HT1080 (cell line): ENCODE results near the gene DDI2. TPM values are rescaled to one million over a fixed set of nuclear protein-coding genes. Genes with fewer than 3 reads are reported as not detected.
"Not testable (repeated sequence)": the region's sequence is repeated elsewhere in the genome, so short reads cannot be mapped to it uniquely, and the experiment has no call there.

Experiments used
- DNase-seq: peaks from one replicate; pipeline ENCODE4 v3.0.0-alpha.2; 2015; ENCODE audit warnings: low read depth
- total RNA-seq: library from RNA; depleted of rRNA; stranded (reverse); fragments of >200 nt; shearing (Covaris generic); gene quantifications from 2 replicates; pipeline ENCODE4 v1.2.3, GENCODE V29; 2014

The DDI2 gene
- total RNA-seq, 1 experiment from 2014 or later, result 13.8 TPM

DNA sequence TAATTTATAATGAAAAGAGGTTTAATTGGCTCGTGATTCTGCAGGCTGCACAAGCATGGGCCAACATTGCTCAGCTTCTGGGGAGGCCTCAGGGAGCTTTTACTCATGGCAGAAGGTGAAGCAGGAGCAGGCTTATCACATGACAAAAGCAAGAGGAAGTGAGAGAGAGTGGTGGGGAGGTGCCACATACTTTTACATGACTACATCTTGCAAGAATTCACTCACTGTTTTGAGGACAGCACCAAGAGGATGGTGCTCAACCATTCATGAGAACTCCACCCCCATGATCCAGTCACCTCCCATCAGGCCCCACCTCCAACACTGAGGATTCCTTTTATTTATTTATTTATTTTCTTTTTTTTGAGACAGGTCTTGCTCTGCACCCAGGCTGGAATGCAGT is 61.3 kb downstream of the DDI2 start:
- DNase-seq, result peak; percentile 92

GRCh38 chr1:15680131-15680530 is 62.9 kb downstream of the DDI2 start:
- peak; percentile 85 for DNase-seq

DNA sequence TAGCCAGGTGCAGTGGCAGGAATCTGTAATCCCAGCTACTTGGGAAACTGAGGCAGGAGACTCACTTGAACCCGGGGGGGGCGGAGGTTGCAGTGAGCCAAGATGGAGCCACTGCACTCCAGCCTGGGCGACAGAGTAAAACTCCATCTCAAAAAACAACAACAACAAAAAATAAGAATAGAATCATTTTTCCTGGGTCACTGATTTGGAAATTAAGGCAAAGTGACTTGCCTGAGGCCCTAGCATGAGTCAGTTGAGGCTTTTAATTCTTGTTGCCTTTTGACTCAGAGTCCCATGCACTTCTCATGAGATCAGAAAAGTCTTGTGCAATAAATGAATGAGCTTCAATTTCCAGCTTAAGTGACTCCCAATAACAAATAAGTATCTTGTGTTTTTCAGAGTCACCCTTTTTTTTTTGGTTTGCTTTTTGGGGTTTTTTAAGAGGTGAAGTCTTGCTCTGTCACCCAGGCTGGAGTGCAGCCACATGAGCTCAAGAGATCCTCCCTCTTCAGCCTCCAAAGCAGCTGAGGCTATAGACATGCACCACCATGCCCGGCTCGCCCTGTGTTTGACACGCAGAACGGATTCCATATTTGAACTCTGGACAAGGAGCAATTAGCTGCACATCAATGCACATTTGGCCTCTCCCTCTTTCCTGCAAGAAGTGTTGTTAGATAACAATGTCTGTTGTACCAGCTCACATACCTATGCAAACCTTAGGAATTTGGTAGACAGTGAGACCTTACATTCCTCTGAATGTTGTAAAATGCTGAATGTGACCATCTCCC is 63.5 kb downstream of the DDI2 start:
- peak; percentile 77 for DNase-seq

DNA sequence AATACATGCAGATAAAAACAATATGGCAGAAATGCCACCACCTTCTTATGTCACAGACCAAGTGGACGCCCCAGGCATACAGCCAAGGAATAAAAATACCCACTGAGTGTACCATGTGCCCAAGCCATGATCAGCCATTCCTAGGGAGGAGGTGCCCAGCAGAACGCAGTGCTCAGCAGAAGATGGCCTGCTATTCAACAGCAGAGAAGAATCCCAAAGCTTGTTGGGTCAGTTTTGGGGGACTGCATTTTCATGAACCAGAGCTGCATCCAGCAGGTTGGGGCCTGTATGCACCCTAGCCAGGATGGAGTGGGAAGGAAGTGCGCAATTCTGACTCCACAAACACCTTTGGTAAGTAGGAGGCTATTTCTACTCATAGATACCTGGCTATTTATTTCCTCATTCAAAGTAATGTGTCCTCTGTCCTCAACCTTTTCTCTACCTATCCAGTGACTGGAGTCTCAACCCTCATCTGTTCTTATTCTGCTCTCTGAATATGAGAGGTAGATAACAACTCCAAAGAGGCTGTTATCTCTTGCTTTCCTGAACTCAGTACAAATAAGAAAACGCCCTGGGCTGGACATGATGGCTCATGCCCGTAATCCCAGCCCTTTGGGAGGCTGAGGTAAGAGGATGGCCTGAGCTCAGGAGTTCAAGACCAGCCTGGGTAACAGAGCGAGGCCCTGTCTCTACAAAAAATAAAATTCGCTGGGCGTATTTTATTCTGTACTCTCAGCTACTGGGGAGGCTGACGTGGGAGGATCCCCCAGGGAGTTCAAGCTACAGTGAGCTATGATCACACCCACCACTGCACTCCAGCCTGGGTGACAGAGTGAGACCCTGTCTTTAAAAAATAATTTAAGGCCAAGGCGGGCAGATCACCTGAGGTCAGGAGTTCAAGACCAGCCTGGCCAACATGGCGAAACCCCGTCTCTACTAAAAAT is 64.4 kb downstream of the DDI2 start:
- no peak for DNase-seq

DNA sequence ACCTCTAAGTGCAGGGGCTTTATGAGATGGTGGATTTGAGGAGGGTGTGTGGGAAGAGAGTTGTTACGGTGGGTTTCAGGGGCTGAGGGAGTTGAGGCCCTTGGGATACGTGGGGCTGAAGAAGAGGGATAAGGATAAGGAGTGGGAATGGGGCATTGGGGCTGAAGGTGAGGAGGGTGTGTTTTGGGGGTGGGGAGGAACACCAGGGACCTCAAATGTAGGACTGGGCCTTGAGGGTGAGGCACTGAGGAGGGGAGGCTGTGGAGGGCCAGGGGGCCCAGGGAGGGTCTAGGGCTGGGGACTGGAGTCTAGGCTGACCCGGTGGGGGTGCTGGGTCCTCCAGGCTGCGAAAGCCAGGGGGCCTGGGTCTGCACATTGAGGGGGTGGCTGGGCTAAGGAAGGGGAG is 65.7 kb downstream of the DDI2 start:
- no peak for DNase-seq

DNA sequence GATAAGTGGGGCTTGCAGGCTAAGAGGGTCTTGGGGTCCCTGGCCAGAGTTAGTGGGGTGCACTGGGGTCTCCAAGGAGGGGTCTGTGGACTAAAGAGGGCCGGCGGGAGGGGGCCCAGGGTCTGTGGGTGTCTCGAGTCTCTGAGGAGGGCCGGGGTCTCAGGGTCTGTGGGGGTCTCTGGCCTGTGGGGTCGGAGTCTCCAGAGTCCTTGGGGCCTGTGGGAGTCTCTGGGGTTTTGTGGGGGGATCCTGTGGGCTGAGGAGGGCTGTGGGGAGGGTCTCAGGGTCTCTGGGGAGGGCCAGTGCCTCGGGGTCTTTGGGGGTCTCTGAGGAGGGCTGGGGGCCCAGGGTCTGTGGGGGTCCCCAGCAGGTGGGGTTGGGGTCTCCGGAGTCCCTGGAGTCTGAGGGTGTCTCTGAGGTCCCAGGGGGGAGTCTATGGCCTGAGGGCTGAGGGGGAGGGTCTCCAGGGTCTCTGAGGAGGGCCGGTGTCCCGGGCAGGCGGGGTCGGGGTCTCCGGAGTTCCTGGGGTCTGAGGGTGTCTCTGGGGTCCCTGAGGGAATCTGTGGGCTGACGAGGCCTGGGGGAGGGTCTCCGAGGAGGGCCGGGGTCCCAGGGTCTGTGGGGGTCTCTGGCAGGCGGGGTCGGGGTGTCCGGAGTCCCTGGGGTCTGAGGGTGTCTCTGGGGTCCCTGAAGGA is 66.2 kb downstream of the DDI2 start:
- DNase-seq, result no peak

DNA sequence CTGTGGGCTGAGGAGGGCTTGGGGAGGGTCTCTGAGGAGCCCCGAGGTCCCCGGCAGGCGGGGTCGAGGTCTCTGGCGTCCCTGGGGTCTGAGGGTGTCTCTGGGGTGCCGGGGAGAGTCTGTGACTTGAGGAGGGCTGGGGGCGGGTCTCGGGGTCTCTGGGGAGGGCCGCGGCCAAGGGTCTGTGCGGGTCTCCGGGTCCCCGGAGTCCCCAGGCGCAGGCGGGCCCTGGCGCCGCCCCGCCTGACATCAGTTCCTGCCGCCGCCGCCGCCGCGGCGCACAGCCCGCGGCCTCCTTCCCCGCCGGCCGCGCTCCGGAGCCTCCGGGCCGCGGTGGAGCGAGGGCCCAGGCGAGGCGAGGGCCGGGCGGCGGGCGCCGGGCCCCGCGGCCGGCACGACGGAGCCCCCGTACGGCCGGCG is 66.8 kb downstream of the DDI2 start, which contains the start of gene PLEKHM2:
TSS of gene PLEKHM2 (plus strand) at position 279 of the 420 bp plus-strand sequence. CDS start 239 bp downstream, outside the sequence.
- no peak for DNase-seq

DNA sequence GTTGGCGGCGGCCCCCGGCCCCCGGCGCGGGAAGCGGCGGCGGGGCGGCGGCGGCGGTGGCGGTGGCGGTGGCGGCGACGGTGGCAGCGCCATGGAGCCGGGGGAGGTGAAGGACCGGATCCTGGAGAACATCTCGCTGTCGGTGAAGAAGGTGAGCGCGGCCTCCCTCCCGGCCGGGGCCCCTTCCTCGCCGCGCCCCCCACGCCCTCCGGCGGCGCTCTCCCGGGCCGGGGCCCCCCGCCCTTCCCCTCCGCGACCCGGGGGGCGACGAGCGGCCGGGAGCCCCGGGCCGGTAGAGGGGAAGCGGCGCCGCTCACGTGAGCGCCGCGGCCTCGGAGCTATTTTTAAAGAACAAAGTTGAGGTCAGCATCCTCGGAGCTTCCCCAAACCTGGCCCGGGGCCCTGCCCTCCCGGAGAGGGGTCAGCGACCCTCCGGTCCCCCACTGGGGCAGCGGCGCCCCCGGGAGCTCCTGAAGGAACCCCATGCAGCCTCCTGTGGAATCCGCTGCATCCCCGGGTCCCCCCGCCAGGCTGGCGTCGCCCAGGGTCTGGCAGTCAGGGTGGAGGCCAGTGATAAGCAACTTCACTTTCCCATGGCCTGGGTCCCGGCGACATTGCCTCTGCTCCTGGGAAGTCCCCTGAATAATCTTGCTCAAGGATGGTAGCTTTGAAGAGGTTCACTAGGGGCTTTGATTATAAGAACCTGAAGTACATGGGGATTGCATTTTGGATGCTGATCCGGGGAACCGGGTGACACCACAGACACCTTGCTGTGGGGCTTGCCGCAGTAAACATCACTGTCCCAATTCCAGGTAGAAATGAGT is 67.4 kb downstream of the DDI2 start:
- DNase-seq, result peak; percentile 20

DNA sequence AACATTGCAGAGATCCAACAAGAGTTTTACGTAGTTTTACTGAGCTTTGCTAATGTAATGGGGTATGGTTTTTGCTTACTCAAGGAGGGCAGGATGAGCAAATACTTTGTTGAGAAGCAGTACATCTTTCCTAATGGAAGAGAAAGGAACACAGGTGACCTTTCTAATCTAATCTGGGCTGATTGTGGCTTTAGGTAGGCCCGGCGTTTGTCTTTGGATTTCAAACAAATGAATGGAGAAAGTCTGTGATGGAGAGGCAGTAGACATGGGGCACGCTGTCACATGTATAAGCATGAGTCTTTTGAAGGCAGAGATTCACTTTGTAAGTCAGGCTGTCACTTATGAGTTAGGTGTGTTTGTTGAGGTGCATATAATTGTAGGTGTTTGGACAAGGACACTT is 68.6 kb downstream of the DDI2 start:
- DNase-seq, result no peak

GRCh38 chr1:15687446-15687845 is 70.2 kb downstream of the DDI2 start:
- DNase-seq, result no peak

DNA sequence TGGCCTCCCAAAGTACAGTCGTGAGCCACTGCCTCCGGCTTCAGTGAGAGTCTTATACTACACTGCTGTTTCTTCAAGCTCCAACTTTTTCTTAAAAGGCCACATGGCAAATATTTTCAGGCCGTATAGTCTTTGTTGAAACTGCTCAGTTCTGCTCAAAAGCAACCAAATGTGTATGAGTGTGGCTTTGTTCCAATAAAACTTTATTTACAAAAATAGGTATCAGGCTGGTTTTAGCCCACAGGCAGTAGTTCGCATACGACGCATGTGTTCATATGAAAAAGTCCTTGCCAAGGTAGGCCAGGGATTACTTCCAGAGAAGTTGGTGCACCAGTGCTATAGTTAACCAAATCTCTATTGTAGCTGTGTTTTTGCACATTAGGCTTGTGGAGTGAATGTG is 73.1 kb downstream of the DDI2 start:
- no peak for DNase-seq

DNA sequence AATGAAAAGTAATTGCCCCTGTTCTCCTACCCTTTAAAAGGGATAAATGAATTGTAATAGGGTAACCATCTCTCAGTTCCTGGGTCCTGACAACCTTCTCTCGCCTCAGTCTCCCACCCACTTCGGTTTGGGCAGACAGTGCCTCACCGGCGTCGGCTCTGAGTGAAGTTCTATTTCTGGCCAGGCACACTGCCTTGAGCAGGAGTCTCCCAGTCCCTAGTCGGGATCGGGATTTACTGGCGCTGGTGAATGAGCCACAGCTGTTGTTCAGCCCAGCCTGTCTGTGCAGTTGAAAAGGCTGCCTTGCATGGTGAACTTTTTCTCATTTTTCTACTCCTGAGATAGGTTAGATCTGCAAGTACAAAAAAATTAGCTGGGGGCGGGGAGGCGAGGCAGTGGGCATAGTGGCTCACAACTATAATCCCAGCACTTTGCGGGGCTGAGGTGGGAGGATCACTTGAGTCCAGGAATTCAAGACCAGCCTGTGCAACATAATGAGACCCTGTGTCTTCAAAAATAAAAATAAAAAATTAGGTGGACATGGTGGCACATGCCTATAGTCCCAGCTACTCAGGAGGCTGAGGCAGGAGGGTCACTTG is 74.3 kb downstream of the DDI2 start:
- DNase-seq, result no peak

- DNase-seq, result no peak
These were observed 74.9 kb downstream of the DDI2 start for GRCh38 chr1:15692121-15692682.

GRCh38 chr1:15693371-15693770 is 76.1 kb downstream of the DDI2 start:
- no peak for DNase-seq

GRCh38 chr1:15696956-15697521 is 79.8 kb downstream of the DDI2 start:
- DNase-seq, result no peak

DNA sequence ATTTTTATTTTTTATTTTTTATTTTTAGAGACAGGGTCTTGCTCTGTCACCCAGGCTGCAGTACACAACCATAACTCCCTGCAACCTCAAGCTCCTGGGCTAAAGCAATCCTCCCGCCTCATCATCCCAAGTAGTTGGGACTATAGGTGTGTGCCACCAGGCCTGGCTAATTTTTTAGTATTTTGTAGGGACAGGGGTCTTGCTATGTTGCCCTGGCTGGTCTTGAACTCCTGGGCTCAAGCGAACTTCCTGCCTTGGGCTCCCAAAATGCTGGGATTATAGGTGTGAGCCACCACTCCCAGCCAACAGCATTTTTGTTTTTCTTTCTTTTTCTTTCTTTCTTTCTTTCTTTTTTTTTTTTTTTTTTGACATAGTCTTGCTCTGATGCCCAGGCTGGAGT is 80.9 kb downstream of the DDI2 start:
- DNase-seq, result no peak

GRCh38 chr1:15699321-15699720 is 82.1 kb downstream of the DDI2 start:
- not testable (repeated sequence) for DNase-seq

DNA sequence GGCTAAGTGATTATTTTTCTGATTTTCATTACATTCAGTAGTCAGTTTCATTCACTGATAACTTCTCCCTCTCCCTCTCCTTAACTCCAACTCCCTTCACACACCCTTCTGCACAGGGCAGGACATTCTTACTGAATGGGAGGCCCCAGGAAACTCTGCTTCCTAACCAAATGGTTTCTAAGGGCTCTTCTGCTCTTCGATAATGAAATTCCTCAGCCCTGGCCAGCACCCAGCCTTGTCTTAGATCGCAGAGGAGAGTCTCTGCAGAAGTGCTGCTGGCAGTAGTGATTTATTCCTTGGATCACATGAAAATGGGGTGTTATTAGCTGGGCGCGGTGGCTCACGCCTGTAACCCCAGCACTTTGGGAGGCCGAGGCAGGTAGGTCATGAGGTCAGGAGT is 83.2 kb downstream of the DDI2 start:
- no peak for DNase-seq

GRCh38 chr1:15701784-15702183 is 84.5 kb downstream of the DDI2 start:
- no peak for DNase-seq
